H1 (cell line): Measurements from ENCODE around the gene ESYT1. TPM values are rescaled to one million over a fixed set of nuclear protein-coding genes. Genes with fewer than 3 reads are reported as not detected.

Experiments
- CTCF ChIA-PET: fragments of 300-600 bp; sonication (Branson Sonifier 250); formaldehyde crosslinking; loops from one replicate; lab custom pipeline; 2021; ENCODE audit not compliant: partially characterized antibody; lab: Charles Lee
- POLR2A ChIA-PET: fragments of 300-600 bp; sonication (Branson Sonifier 250); formaldehyde crosslinking; loops from one replicate; lab custom pipeline; 2021; ENCODE audit warnings: inconsistent platforms; ENCODE audit not compliant: partially characterized antibody; lab: Charles Lee
- DNase-seq, 2 experiments: peaks; one replicate each; pipeline versions ENCODE4 v3.0.0 to v3.0.0-alpha.2; 2010 to 2022; ENCODE audit warnings: low spot score in 2 of 2, low read depth in 1 of 2, mixed read lengths in 1 of 2
- FAIRE-seq: peaks from 2 replicates; lab custom pipeline; 2011; peaks lifted over from hg19 to GRCh38; lab: Jason Lieb, UNC
- H2AFZ ChIP-seq: 2 replicates; pipeline ENCODE4 v1.8.1; 2012; ENCODE audit warnings: low read length, inconsistent platforms
- H2AK5ac ChIP-seq: 2 replicates; pipeline ENCODE4 v1.6.1; 2013; ENCODE audit warnings: low read depth, low read length
- H2BK120ac ChIP-seq: replicated peaks from 2 replicates; pipeline ENCODE3; 2013; ENCODE audit warnings: low read depth, low read length, inconsistent platforms
- H2BK12ac ChIP-seq: 2 replicates; pipeline ENCODE4 v1.6.1; 2013; ENCODE audit warnings: low read depth, low read length
- H2BK15ac ChIP-seq: 2 replicates; pipeline ENCODE4 v1.6.1; 2013; ENCODE audit warnings: low read length
- H2BK20ac ChIP-seq: 2 replicates; pipeline ENCODE4 v1.6.1; 2013; ENCODE audit warnings: low read length
- H2BK5ac ChIP-seq: 2 replicates; pipeline ENCODE4 v1.6.1; 2013; ENCODE audit warnings: low read depth, low read length
- H3K14ac ChIP-seq: 2 replicates; pipeline ENCODE4 v1.6.1; 2013; ENCODE audit warnings: inconsistent platforms; ENCODE audit not compliant: insufficient read length
- H3K18ac ChIP-seq: 2 replicates; pipeline ENCODE4 v1.6.1; 2013; ENCODE audit warnings: low read length; ENCODE audit errors: extremely low read depth
- H3K23ac ChIP-seq: 2 replicates; pipeline ENCODE4 v1.6.1; 2013; ENCODE audit warnings: inconsistent platforms; ENCODE audit not compliant: insufficient read length
- H3K23me2 ChIP-seq: 2 replicates; pipeline ENCODE4 v1.6.1; 2013; ENCODE audit warnings: low read depth, low read length
- H3K27ac ChIP-seq: 2 replicates; pipeline ENCODE4 v1.6.1; 2011; ENCODE audit warnings: low read depth, low read length, inconsistent platforms
- H3K27me3 ChIP-seq, 4 experiments: replicated peaks in 1 of 4; 1 replicate in 1 of 4; 2 replicates in 3 of 4; pipeline versions ENCODE4 v1.6.1 to v1.8.1; 2011 to 2013; ENCODE audit warnings: low read length in 3 of 4, mild to moderate bottlenecking in 3 of 4, inconsistent platforms in 2 of 4, mixed read lengths in 2 of 4, moderate library complexity in 1 of 4; ENCODE audit not compliant: control insufficient read depth in 3 of 4, insufficient read depth in 3 of 4; ENCODE audit errors: extremely low read depth in 1 of 4
- H3K36me3 ChIP-seq, 4 experiments: 2 replicates each; pipeline versions ENCODE4 v1.6.1 to v1.8.1; 2011 to 2013; ENCODE audit warnings: mild to moderate bottlenecking in 4 of 4, low read length in 3 of 4, moderate library complexity in 2 of 4, control low read depth in 1 of 4, inconsistent platforms in 1 of 4; ENCODE audit not compliant: insufficient read depth in 4 of 4, control insufficient read depth in 2 of 4
- H3K4ac ChIP-seq: replicated peaks from 2 replicates; pipeline ENCODE3; 2013; ENCODE audit warnings: low read length, low read depth, mixed read lengths, inconsistent platforms; ENCODE audit not compliant: insufficient read length
- H3K4me1 ChIP-seq, 4 experiments: replicated peaks in 1 of 4; 1 replicate in 1 of 4; 2 replicates in 3 of 4; pipeline versions ENCODE4 v1.6.1 to v1.8.1; 2011 to 2013; ENCODE audit warnings: low read length in 3 of 4, inconsistent platforms in 2 of 4, mixed read lengths in 1 of 4; ENCODE audit not compliant: insufficient read depth in 4 of 4, control insufficient read depth in 3 of 4
- H3K4me2 ChIP-seq, 2 experiments: 2 replicates each; pipeline versions ENCODE4 v1.6.1 to v1.8.1; 2011 to 2013; ENCODE audit warnings: low read depth in 2 of 2, low read length in 2 of 2, control low read depth in 1 of 2, inconsistent platforms in 1 of 2, mild to moderate bottlenecking in 1 of 2; ENCODE audit not compliant: insufficient read depth in 1 of 2
- H3K4me3 ChIP-seq, 4 experiments: fragments of 200-600, 300-600 bp in 1 of 4; sonication (generic), shearing (Covaris generic), sonication (Bioruptor Twin) in 1 of 4; 2 replicates each; pipeline versions ENCODE4 v1.5.1 to v1.8.1; 2011 to 2016; ENCODE audit warnings: low read length in 4 of 4, low read depth in 3 of 4, control low read depth in 2 of 4, inconsistent platforms in 2 of 4, mild to moderate bottlenecking in 2 of 4, mixed read lengths in 1 of 4, moderate library complexity in 1 of 4; ENCODE audit not compliant: insufficient read depth in 2 of 4; ENCODE audit errors: extremely low read depth in 1 of 4
- H3K56ac ChIP-seq: replicated peaks from 2 replicates; pipeline ENCODE3; 2013; ENCODE audit warnings: low read depth, mild to moderate bottlenecking, mixed read lengths, low read length, inconsistent platforms; ENCODE audit not compliant: insufficient read length
- H3K79me1 ChIP-seq: 2 replicates; pipeline ENCODE4 v1.6.1; 2013; ENCODE audit warnings: low read depth, low read length, control low read depth
- H3K79me2 ChIP-seq, 2 experiments: 2 replicates each; pipeline versions ENCODE4 v1.6.1 to v1.8.1; 2012 to 2013; ENCODE audit warnings: low read length in 2 of 2, mild to moderate bottlenecking in 2 of 2, inconsistent platforms in 1 of 2; ENCODE audit not compliant: insufficient read depth in 2 of 2, control insufficient read depth in 1 of 2
- H3K9ac ChIP-seq, 4 experiments: replicated peaks in 1 of 4; 1 replicate in 1 of 4; 2 replicates in 3 of 4; pipeline versions ENCODE4 v1.6.1 to v1.8.1; 2011 to 2013; ENCODE audit warnings: low read depth in 3 of 4, low read length in 3 of 4, control low read depth in 2 of 4, mild to moderate bottlenecking in 2 of 4, moderate library complexity in 2 of 4, inconsistent platforms in 1 of 4; ENCODE audit errors: extremely low read depth in 1 of 4
- H3K9me3 ChIP-seq, 2 experiments: 2 replicates each; pipeline versions ENCODE4 v1.6.1 to v1.8.1; 2012 to 2013; ENCODE audit warnings: mild to moderate bottlenecking in 2 of 2, moderate library complexity in 2 of 2, control low read depth in 1 of 2, inconsistent platforms in 1 of 2, low read depth in 1 of 2, low read length in 1 of 2, mixed read lengths in 1 of 2; ENCODE audit not compliant: insufficient read depth in 2 of 2
- H4K20me1 ChIP-seq, 2 experiments: replicated peaks in 1 of 2; 2 replicates each; pipeline versions ENCODE3 to v1.8.1; 2011 to 2013; ENCODE audit warnings: inconsistent platforms in 2 of 2, low read length in 2 of 2, mild to moderate bottlenecking in 1 of 2; ENCODE audit not compliant: insufficient read depth in 2 of 2, control insufficient read depth in 1 of 2
- H4K5ac ChIP-seq: 2 replicates; pipeline ENCODE4 v1.6.1; 2013; ENCODE audit warnings: low read length, low read depth, mixed read lengths, inconsistent platforms; ENCODE audit not compliant: insufficient read length
- H4K8ac ChIP-seq: 2 replicates; pipeline ENCODE4 v1.8.0; 2013; ENCODE audit warnings: mild to moderate bottlenecking, moderate library complexity, low read length, inconsistent platforms; ENCODE audit not compliant: insufficient read depth; ENCODE audit errors: extremely low read depth
- H4K91ac ChIP-seq: replicated peaks from 2 replicates; pipeline ENCODE3; 2013; ENCODE audit warnings: low read length, mixed read lengths, inconsistent platforms; ENCODE audit not compliant: insufficient read length
- HDAC2 ChIP-seq, 2 experiments: fragments of 300-600 bp in 1 of 2; sonication (generic) in 1 of 2; IDR thresholded peaks; 2 replicates each; pipeline ENCODE4 v1.6.1; 2011 to 2012; ENCODE audit warnings: low read depth in 2 of 2, low read length in 2 of 2, mild to moderate bottlenecking in 2 of 2, moderate library complexity in 2 of 2, borderline replicate concordance in 1 of 2, inconsistent platforms in 1 of 2
- SP4 ChIP-seq: IDR thresholded peaks from 2 replicates; pipeline ENCODE4 v1.6.1; 2012; ENCODE audit warnings: low read length, inconsistent platforms
- WGBS, 2 experiments: shearing (Covaris generic) in 1 of 2; methylation state at CpG; one replicate each; pipeline versions ENCODE4 v1.1.6 to v1.1.7; 2013 to 2015; ENCODE audit warnings: low lambda C conversion rate in 2 of 2, mixed read lengths in 2 of 2, inconsistent platforms in 1 of 2, low coverage in 1 of 2, missing lambda C conversion rate in 1 of 2; ENCODE audit not compliant: insufficient replicate concordance in 2 of 2, insufficient coverage in 1 of 2, insufficient read length in 1 of 2; ENCODE audit errors: extremely low coverage in 1 of 2, missing lambda C conversion rate in 1 of 2; 5-methylcytosine and 5-hydroxymethylcytosine counted together
- polyA plus RNA-seq, 7 experiments: library from polyadenylated mRNA; depleted of rRNA in 3 of 7; stranded (reverse) in 5 of 7; unstranded in 2 of 7; fragments of >200 nt in 5 of 7; fragments of 200-250 nt in 2 of 7; gene quantifications; 1 replicate in 5 of 7; 2 replicates in 1 of 7; 4 replicates in 1 of 7; pipeline versions ENCODE4 v1.2.1 to v1.2.3, GENCODE V29; 2011 to 2013; ENCODE audit warnings: missing spikeins in 2 of 7, mixed read lengths in 2 of 7
- total RNA-seq: library from RNA; stranded (reverse); fragmentation: NEBNext Ultra II Directional; extraction: Animal tissue kit (Norgen Biotek cat#: 25700); gene quantifications from 2 replicates; pipeline ENCODE4 v1.2.1, GENCODE V29; 2021

Gene ESYT1
- total and polyA plus RNA-seq, 2 of the 8 experiments (the other 6 are each of a cell fraction or from before 2014, with no cell fraction given), result 86.9 to 165 TPM

DNA sequence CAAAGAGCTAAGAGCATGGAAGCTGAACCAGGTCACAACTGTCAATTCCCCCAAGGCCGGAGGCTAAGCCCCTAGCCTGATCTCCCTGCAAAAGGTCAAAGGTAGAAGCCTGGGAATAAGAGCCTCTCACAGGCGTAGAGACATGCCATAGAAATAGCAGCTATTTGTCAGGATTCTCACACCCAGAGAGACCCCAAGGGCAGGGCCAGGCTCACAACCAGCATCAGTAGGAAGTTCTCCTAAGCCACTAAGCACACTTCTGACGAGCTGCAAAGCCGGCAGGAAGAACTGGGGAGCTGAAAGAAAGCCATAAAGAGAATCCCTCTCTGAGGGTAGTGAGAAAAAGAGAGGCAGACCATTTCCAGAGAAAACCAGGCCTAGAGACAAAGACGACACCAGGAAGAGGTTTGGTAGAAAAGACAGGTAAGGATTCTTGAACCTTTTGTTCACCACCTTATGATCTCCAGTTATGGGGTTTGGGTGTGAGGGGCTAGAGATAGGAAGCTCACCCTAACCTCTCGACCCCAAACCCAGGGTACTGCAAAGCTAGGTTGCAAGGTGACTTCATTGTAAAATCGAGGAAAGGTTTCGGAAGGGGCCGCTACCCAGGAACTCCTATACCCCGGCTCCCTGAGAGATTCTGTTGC is 60.2 kb downstream of the ESYT1 start:
- H4K20me1 ChIP-seq, result peaks cover 0 to 4% of the 10 kb centered on the region in 2 experiments
- POLR2A ChIA-PET, result interaction anchor here (0.7 to 26.3 kb wide), 16 partner anchors 11 to 1332 kb away, joined by 3 to 656 read pairs (median 11); partner anchors contain the start of genes CNPY2, COQ10A, DDIT3 and MYL6
- no peak overlapping the region for H3K23ac ChIP-seq
- TF ChIP-seq HDAC2 (IDR thresholded peaks at IDR 0.05; ENCODE audit: borderline replicate concordance in 1 of 2, low read depth in 2 of 2, low read length in 2 of 2) (no peak), SP4 (no peak)
- H2BK5ac ChIP-seq, result peak overlapping the region; percentile 87
- no peak overlapping the region for H2AFZ ChIP-seq
- peak overlapping the region; percentile 27 for H3K56ac ChIP-seq
- H3K9me3 ChIP-seq, result no peaks in the 10 kb centered on the region
- CTCF ChIA-PET, result interaction anchor here (0.5 to 6.2 kb wide), 24 partner anchors 10 to 144 kb away, joined by 3 to 111 read pairs (median 5); partner anchors contain the start of genes ANKRD52, COQ10A, ESYT1 and MYL6
- peak overlapping the region; percentile 4 for H4K5ac ChIP-seq
- peaks cover 14 to 31% of the 10 kb centered on the region in 2 experiments for H3K79me2 ChIP-seq
- H3K14ac ChIP-seq, result peak overlapping the region; percentile 6
- H2BK15ac ChIP-seq, result no peak overlapping the region
- H3K9ac ChIP-seq, result peak overlapping the region; percentile 85 to 89 (median 86)
- peaks cover 11% of the 10 kb centered on the region for H3K23me2 ChIP-seq
- H3K18ac ChIP-seq, result no peak overlapping the region
- WGBS, 2 experiments, result 31% methylated on average over 10 of the region's 10 CpGs; no CpG with 5 or more reads in 1 of the 2 experiments
- H4K8ac ChIP-seq, result peak overlapping the region; percentile 86
- FAIRE-seq, result no peak
- peak overlapping the region; percentile 62 for H4K91ac ChIP-seq
- H3K4me1 ChIP-seq, result peaks cover 2 to 8% (median 4%) of the 10 kb centered on the region in 4 experiments; a peak in 3 of 7 replicates
- H3K79me1 ChIP-seq, result peaks cover 3% of the 10 kb centered on the region; the same call in 1 of the 2 replicates
- no peaks in the 10 kb centered on the region for H3K27me3 ChIP-seq
- no peak overlapping the region for H2BK12ac ChIP-seq
- peak overlapping the region; percentile 82 to 95 (median 90) for H3K4me3 ChIP-seq
- H2BK120ac ChIP-seq, result no peak overlapping the region
- peak overlapping the region; percentile 39 for H3K4ac ChIP-seq
- no peak for DNase-seq
- H3K27ac ChIP-seq, result peak overlapping the region; percentile 76
- no peak overlapping the region for H2BK20ac ChIP-seq
- no peak overlapping the region for H2AK5ac ChIP-seq
- peak overlapping the region; percentile 81 to 96 for H3K4me2 ChIP-seq
- peaks cover 21 to 34% (median 28%) of the 10 kb centered on the region in 4 experiments for H3K36me3 ChIP-seq
